PFSK-1 (cell line): ENCODE results near the gene MGAT5.

ENCODE experiments used
- FOXP2 ChIP-seq: optimal IDR thresholded peaks from 2 replicates; pipeline ENCODE3; 2011; ENCODE audit warnings: borderline replicate concordance, control low read depth, inconsistent platforms; ENCODE audit not compliant: insufficient read depth; ENCODE audit errors: extremely low read length, extremely low read depth
- POLR2AphosphoS5 ChIP-seq: IDR thresholded peaks from 2 replicates; pipeline ENCODE4 v1.6.1; 2012; ENCODE audit warnings: low read depth, mild to moderate bottlenecking, control low read depth, low read length, moderate library complexity
- REST ChIP-seq, 2 experiments: IDR thresholded peaks; 2 replicates each; pipeline versions ENCODE4 v1.6.1 to v1.8.0; 2011 to 2012; ENCODE audit warnings: low read depth in 2 of 2, low read length in 2 of 2, control low read depth in 1 of 2, inconsistent platforms in 1 of 2, mild to moderate bottlenecking in 1 of 2, moderate library complexity in 1 of 2; ENCODE audit not compliant: insufficient read depth in 1 of 2
- SIN3A ChIP-seq: IDR thresholded peaks from 2 replicates; pipeline ENCODE4 v1.6.1; 2012; ENCODE audit warnings: mild to moderate bottlenecking, low read length, moderate library complexity, borderline replicate concordance; ENCODE audit not compliant: insufficient read depth
- TAF1 ChIP-seq: IDR thresholded peaks from 2 replicates; pipeline ENCODE4 v1.6.1; 2012; ENCODE audit warnings: low read length, control low read depth, borderline replicate concordance; ENCODE audit not compliant: insufficient read depth

MGAT5 gene

GRCh38 chr2:134259994-134260393 lies 6.1 kb downstream of the MGAT5 start:
- no peak for TF ChIP-seq REST (IDR thresholded peaks at IDR 0.05; ENCODE audit: insufficient read depth in 1 of 2, low read depth in 2 of 2, low read length in 2 of 2)
- no peak for TF ChIP-seq FOXP2
- no peak for TF ChIP-seq SIN3A
- no peak for TF ChIP-seq TAF1

- TF ChIP-seq TAF1 (no peak), FOXP2 (no peak), REST (IDR thresholded peaks at IDR 0.05; ENCODE audit: insufficient read depth in 1 of 2, low read depth in 2 of 2, low read length in 2 of 2) (no peak), SIN3A (no peak), POLR2AphosphoS5 (no peak)
These were observed 6.8 kb downstream of the MGAT5 start for GRCh38 chr2:134260713-134261112.

GRCh38 chr2:134261398-134262131 lies 7.7 kb downstream of the MGAT5 start:
- TF ChIP-seq FOXP2: no peak

- TF ChIP-seq SIN3A (no peak), FOXP2 (no peak), TAF1 (no peak), POLR2AphosphoS5 (no peak), REST (IDR thresholded peaks at IDR 0.05; ENCODE audit: insufficient read depth in 1 of 2, low read depth in 2 of 2, low read length in 2 of 2) (no peak)
These were observed 8.8 kb downstream of the MGAT5 start for GRCh38 chr2:134262684-134263083.

GRCh38 chr2:134268265-134268664 lies 14.4 kb downstream of the MGAT5 start:
- no peak for TF ChIP-seq TAF1
- no peak for TF ChIP-seq POLR2AphosphoS5
- TF ChIP-seq SIN3A: no peak
- TF ChIP-seq REST (IDR thresholded peaks at IDR 0.05; ENCODE audit: insufficient read depth in 1 of 2, low read depth in 2 of 2, low read length in 2 of 2): no peak
- TF ChIP-seq FOXP2: no peak
